Skin epidermis (tissue), 12 donors: ENCODE data around the gene ZNF213.
A peak's percentile ranks its signal among the peaks of the same experiment; 100 is the strongest.

Experiments
- H3K27ac ChIP-seq, 21 experiments: fragments of 200-600 bp; sonication (generic) in 11 of 21; one replicate each; pipeline ENCODE4 v1.5.0; 2020; ENCODE audit warnings: mild to moderate bottlenecking in 3 of 21, inconsistent platforms in 2 of 21, moderate library complexity in 2 of 21
- H3K4me3 ChIP-seq, 7 experiments: fragments of 200-600 bp; sonication (generic) in 2 of 7; one replicate each; pipeline ENCODE4 v1.5.0; 2020; ENCODE audit warnings: inconsistent platforms in 2 of 7, mild to moderate bottlenecking in 2 of 7, moderate library complexity in 1 of 7

The ZNF213 gene

DNA sequence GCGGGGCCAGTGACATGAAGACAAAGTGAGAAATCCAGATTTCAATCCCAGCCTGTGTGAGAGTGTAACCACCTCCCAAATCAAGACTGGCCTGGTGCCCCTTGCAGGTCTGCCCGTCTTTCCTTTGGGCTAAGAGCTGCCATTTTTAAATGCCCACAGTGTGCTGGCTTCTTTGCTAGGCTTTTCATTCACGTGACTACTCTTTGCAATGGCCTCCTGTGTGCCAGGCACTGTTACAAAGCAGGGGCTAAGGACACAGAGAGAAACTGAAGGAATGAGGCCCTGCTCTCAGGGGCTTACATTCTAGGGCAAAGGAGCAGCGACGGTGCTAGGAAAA is 35.5 kb upstream of the ZNF213 start:
- H3K4me3 ChIP-seq: no peak overlapping the region
- peak overlapping the region in 3 of 21 experiments; percentile 2 to 66 (median 50) for H3K27ac ChIP-seq

DNA sequence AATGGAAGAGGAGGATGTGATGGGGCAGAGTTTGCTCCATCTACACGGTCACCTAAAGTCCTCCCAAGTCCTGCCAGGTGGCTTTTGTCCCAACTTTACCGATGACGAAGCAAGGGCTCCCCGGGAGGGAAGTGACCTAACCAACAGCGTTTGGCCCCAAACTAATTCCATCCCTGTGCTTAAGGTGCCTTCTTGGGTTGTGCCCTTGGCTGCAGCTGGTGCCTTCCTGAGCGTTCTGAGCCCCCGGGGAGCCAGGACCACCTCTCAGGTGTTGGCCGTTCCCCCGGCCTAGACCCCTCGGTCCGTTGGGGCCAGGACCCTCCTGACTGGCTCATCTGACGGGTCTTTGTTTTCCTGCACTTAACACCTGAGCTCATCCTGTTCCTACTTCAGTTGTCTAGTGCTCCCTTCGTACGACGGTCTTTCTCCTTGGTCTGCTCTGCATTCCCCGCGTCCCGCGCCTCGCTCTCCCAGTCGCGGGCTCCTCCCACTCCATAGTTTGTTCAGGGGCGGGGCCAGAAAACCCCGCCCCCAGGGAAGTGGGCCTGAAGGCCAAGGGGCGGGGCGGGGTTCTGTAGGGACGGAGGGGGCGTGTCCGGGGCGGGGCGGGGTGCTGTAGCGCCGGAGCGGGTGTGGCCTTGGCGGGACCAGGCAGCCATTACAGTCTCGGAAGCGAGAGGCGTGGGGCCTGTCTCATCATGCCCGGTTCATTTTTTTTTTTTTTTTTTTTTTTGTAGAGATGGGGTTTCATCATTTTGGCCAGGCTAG is 34.9 kb upstream of the ZNF213 start:
- Histone ChIP-seq H3K4me3 (peak overlapping the region in 2 of 7 experiments; percentile 13 to 24), H3K27ac (peak overlapping the region in 7 of 21 experiments; percentile 2 to 82 (median 19))

DNA sequence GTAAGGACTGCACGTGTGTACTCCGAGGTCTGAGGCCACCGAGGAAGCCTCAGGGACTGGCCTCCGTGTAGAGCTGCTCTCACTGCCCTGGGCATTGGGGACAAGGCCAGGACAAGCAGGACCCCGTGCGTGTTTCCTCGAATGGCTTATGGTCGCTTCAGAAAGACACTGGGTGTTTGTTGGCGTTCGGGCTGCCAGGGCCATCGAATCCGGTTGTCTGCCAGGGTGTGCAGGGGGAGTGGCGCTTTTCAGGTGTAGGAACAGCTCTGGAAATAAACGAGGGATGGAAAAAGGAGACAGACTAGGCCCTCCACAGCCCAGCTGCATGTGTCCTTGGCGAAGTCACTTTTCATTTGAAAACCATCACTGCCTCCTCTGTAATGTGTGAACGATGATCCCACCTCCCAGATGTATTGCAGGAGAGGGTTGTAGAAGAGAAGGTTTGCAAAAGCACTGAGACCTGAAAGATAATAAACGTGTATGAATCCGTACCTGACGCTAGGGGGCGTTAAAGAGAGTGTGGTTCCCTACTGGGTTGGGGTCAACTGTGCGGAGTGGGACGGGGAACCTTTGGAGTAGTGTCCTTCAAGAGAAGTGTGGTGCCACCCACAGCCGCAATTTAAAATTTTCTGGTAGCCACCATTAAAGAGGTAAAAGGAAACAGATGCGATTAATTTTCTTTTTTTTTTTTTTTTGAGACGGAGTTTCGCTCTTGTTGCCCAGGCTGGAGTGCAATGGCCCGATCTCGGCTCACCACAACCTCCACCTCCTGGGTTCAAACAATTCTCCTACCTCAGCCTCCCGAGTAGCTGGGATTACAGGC is 33.6 kb upstream of the ZNF213 start:
- H3K27ac ChIP-seq: peak overlapping the region in 15 of 21 experiments; percentile 14 to 82 (median 54)
- peak overlapping the region in 3 of 7 experiments; percentile 2 to 21 (median 6) for H3K4me3 ChIP-seq

DNA sequence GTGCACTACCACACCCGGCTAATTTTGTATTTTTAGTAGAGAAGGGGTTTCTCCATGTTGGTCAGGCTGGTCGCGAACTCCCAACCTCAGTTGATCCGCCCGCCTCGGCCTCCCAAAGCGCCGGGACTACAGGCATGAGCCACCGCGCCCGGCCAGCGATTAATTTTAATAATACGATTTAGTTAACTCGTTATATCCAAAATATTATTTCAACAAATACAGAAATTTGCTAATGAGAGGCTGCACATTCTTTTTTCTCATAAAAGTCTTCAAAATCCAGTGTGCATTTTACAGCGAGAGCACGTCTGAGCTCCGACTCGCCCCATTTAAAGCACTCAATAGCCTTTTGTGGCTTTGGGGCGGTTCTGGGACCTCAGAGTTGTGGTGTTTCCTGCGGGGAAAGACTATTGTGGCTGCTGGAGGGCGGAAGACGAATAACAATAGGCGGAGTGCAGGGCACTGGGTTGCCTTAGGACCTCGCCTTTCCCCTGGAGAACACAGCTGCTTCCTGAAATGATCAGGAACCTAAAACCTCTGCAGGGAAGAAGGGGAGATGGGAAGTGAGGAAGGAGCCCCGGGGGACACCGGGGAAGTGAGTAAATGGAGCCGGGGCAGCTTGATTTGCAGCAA is 32.9 kb upstream of the ZNF213 start:
- peak overlapping the region in 3 of 7 experiments; percentile 2 to 21 (median 6) for H3K4me3 ChIP-seq
- H3K27ac ChIP-seq: peak overlapping the region in 16 of 21 experiments; percentile 8 to 82 (median 52)

DNA sequence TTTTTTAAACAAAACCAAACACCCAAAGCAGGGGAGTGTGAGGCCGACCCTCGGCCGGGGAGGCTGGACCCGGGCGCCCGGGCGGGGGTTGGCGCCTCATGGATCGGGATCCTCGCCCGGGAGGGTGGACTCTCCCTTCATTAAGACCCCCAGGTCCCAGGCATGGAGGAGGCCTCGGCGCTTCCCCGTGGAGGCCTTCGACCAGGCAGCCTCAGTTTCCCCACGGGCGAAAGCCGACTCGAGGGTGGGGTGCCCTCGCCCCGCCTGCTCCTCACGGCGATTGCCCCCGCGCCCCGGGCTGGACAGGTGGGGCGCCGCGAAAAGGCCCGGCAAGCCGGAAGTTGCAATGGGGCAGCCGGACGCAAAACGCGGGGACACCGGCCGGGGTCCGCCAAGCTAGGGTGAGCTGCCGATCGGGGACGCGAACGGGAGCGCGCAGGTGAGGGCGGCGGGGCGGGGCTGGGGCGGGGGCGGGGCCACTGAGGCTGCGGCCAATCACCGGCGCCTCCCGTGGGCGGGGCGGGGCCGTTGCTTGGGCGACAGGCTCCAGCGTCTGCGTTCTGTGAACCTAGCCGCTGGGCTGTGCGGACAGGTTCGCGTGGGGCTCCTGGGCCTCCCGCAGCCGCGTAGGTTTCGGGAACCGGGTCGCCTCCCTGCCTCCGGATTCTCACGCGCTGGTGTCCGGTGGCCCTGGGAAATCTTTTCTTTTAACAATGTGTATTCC is 28.5 kb upstream of the ZNF213 start:
- Histone ChIP-seq H3K27ac (peak overlapping the region; percentile 56 to 95 (median 90)), H3K4me3 (peak overlapping the region; percentile 38 to 71 (median 52))

DNA sequence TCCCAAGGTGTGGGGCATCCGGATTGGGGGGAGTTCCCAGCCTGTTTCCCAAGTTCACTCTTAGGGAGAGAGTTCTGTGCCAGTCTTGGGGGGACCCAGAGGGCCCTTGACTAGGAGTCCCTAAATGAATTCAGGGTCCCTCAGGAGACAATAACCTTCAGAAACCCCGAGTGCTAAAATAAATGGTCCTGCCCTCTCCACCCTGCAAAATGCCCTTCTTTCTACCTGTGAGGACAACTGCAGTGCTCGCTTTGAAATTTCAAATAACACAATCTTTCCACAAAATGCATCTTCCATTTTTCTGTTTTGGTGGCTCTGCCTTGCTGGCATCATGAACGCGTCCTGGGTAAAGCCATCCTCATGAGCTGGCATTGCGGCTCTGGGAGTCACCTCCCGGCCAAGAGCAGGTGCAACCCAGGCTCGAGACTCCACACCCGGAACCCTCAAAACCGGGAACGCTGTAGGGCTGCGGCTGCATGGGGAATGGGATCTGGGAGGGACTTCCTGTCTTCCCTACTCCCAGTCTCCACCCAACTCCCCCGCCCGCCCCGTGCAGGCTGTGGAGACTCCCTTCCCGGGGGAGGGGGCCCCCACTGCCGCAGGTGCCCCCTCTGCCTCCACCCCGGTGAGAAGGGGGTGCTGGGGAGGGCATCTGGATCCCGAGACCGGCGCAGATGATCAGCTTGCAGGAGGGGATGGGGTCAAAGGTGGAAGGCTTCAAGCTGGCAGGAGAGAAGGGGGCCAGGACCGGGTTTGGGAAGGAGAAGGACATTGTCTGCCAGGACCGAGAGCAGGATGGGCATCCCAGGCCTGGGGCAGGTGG is 22.6 kb upstream of the ZNF213 start, which contains the start of gene ZNF205:
Gene ZNF205, plus strand, starts transcription at position 529 of the 823 bp plus-strand sequence. CDS start 845 bp downstream, outside the sequence.
- H3K4me3 ChIP-seq: peak within 1 kb of the TSS; percentile 45 to 79 (median 56)

DNA sequence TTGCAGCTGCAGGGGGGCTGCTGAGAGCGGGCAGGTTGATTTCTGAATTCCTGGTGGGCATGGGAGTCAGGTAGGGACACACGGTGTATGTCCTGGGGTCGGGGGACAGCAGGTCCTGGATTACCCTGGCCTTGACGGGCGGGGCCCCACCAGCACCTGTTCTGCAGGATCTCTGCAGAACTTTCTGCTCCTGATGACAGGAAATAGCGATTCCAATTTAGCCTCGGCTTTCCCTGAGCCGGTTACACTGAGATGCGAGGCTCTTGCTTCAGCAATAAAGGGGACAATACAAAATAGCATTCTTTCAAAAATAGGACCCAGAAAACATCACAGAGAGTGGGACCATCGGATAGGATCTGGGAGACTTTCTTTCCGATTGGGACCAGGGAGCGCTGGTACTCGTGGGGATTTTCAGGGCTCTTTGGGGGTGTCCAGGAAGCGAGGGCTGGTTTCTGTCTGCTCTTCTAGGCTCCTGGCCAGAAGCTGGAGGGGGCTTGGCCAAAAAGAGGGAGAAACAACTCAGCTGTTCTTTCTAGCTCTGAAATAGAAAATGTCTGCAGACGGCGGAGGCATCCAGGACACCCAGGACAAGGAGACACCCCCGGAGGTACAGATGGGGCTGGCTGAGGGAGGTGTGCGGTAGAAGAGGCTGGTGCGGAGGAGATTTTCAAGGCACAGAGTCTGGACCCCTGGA is 21.8 kb upstream of the ZNF213 start:
- peak overlapping the region in 19 of 21 experiments; percentile 16 to 87 (median 66) for H3K27ac ChIP-seq
- peak overlapping the region; percentile 45 to 79 (median 56) for H3K4me3 ChIP-seq

More for the DNA sequence above, 22.6 kb upstream of the ZNF213 start, which contains the start of gene ZNF205:
- H3K27ac ChIP-seq: peak within 1 kb of the TSS in 19 of 21 experiments; percentile 16 to 87 (median 66)

DNA sequence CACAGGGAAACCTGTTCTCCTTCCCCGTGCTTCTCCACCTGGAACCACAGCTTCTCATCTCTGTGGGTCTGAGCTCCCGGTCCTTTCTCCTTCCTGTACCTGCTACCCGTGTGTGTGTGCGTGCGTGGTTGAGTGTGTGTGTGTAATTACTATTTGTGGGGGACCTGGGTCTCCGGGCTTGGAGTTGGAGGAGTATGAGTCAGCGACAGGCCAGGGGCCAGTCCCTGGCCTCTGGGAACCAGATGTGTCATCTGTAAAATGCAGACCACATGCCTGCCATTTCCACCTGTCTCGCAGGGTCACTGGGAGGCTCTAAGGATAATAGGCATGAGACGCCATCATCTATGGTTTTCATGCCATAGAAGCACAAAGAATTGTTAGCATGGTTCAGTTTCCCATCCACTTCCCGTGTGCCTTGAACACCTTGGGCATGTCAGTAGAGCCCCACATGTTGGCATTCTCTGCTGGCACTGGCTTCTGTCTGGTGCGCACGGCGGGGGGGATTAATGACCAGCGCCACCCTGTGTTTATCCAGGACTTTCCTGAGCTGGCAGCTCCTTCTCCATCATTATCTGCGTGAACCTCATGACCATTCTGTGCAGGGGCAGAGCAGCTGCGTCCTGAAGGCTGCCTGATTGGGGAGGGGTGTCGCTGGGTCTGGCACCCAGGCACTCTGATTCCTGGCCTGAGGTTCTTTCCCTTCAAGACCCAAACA is 20.9 kb upstream of the ZNF213 start:
- peak overlapping the region in 2 of 7 experiments; percentile 56 to 79 for H3K4me3 ChIP-seq
- peak overlapping the region in 2 of 21 experiments; percentile 64 to 87 for H3K27ac ChIP-seq

DNA sequence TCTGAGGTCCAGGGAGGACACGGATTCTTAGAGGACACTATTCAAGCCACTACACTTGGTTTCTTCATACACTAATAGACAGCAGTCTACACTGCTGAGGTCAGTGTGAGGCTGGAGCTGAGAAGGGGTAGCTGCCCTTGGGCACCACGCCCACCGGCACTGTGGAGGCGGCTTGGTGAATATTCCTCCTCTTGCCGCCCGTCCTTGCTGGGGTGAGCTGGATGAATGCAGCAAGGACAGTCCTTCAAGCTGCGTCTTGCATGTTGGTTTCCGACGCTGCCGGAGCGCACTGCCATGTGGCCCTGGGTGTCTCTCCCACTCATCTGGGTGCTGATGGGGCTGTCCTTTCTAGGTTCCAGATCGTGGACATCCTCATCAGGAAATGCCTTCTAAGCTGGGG is 19.8 kb upstream of the ZNF213 start:
- H3K27ac ChIP-seq: no peak overlapping the region
- H3K4me3 ChIP-seq: no peak overlapping the region

DNA sequence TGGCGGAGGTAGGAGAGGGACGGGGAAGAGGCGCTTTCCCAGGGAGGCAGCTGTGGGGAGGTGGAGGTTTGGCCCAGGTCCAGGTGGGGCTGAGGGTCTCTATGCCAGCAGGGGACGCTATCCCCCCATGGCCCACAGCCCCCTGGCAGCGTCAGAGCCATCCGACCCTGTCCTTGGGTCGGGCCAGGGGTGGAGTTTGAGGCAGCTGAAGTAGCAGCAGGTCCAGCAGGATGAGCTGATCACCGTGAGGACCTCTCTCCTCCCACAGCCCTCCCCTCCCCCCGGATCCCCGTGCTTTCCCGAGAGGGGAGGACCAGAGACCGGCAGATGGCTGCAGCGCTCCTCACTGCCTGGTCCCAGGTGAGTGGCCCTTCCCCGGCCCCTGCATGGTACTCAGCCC is 19.3 kb upstream of the ZNF213 start:
- Histone ChIP-seq H3K4me3 (no peak overlapping the region), H3K27ac (no peak overlapping the region)

DNA sequence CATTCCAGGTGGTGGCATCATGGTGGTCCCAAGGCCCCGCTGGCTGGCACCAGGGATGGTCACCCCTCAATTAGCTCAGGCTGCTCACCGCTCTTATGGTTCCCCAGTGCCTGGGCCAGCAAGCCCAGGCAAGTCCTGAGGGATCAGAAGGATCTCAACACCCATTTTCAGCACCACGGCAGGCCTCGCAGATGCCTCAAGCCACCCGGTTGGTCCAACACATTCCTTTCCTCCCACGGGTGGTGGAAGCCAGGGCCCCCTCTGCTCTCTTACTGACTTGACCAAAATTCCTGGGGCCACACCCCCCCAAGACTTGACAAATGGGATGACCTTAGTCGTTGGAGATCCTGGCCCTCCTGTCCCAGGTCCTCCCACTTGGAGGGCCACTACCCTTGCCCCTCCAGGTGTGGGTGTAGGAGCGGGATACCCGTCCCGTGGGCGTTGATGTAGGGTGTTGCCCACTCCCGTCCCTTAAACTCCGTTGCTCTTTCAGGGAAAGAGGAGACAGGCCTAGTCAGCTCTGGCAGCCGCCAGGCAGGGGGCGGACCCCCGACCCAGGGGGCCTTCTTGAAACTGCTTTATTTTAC is 16.5 kb upstream of the ZNF213 start:
- Histone ChIP-seq H3K4me3 (no peak overlapping the region), H3K27ac (no peak overlapping the region)

DNA sequence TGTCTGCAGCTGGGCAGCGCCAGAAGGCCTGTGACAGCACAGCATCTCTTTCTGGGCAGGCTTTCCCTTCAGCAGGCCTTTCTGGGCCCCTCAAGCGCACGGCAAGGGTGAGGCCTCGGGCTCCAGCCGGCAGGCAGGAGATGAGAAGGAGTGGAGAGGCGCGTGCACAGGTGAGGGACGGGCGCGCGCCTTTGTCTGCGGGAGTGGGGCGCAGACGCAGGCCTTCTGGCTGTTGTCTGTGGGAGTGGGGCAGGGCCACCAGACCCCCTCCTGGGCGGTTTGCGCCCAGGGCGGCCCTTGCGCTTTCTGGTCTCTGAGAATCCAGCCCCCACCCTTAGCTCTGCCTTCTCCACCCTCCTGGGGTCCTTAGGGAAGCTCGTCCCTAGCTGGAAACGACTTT is 16.0 kb upstream of the ZNF213 start:
- no peak overlapping the region for H3K4me3 ChIP-seq
- H3K27ac ChIP-seq: no peak overlapping the region

DNA sequence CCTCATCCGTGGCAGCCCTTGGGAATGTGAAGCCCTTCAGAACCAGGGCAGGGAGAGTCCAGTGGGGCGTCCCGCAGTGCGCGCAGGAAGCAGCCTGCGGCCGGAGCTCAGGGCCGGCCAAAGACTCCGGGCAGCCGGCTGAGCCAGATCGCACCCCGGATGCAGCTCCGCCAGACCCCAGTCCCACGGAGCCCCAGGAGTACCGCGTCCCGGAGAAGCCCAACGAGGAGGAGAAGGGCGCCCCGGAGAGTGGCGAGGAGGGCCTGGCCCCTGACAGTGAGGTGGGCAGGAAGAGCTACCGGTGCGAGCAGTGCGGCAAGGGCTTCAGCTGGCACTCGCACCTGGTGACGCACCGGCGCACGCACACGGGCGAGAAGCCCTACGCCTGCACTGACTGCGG is 15.5 kb upstream of the ZNF213 start:
- Histone ChIP-seq H3K27ac (no peak overlapping the region), H3K4me3 (no peak overlapping the region)

DNA sequence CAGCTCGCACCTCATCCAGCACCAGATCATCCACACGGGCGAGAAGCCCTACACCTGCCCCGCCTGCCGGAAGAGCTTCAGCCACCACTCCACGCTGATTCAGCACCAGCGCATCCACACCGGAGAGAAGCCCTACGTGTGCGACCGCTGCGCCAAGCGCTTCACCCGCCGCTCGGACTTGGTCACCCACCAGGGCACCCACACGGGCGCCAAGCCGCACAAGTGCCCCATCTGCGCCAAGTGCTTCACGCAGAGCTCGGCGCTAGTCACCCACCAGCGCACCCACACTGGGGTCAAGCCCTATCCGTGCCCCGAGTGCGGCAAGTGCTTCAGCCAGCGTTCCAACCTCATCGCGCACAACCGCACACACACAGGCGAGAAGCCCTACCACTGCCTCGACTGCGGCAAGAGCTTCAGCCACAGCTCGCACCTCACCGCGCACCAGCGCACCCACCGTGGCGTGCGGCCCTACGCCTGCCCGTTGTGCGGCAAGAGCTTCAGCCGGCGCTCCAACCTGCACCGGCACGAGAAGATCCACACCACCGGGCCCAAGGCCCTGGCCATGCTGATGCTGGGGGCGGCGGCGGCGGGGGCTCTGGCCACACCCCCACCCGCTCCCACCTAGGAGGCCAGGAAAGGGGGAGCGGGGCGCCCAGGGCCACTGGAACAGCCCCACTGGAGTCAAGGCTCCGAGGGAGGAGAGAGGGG is 15.0 kb upstream of the ZNF213 start:
- Histone ChIP-seq H3K27ac (no peak overlapping the region), H3K4me3 (no peak overlapping the region)

DNA sequence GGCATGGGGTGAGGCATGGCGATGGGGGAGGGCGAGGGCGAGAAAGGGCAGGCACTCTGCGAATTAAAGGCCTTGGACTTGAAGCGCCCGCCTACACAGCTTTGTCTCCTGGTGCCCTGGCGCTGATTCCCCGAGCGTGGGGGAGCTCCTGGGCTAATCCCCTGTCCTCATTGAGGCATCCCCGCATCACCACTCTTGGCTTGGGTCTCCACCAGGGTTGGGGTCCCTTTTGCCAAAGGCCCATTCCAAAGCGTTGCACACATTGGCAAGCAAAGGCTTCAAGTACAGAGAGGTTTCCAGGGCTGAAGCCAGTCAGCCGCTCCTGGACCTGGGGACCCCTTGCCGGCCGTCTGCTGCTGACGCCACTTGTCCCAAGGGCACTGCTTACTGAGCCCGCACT is 14.4 kb upstream of the ZNF213 start:
- Histone ChIP-seq H3K27ac (no peak overlapping the region), H3K4me3 (no peak overlapping the region)

DNA sequence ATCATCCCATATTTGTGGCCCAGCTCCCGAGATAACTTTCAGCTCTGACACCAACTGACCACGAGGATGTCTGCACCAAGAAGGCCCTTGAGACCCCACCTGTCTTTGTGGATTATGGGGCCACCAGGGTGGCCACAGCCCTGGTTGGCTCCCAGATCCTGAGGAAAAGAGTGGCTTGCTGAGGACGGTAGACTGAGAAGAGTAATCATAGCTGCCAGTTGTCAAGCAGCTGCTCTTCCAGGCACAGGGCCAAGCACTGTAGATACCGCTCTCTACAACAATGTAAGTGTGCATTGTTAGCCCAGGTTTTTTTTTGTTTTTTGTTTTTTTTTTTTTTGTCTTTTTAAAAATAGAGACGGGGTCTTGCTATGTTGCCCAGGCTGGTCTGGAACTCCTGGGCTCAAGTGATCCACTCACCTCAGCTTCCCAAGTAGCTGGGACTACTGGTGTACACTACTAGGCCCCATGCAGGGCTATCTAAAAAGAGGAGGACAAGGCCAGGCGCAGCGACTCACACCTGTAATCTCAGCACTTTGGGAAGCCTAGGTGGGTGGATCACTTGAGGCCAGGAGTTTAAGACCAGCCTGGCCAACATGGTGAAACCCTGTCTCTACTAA is 12.9 kb upstream of the ZNF213 start:
- Histone ChIP-seq H3K27ac (no peak overlapping the region), H3K4me3 (no peak overlapping the region)
